Lower leg skin (tissue), 3 donors: ENCODE measurements around the gene SKIL.

ENCODE experiments used
- CTCF ChIP-seq, 3 donors: fragments of 450-650 bp; IDR thresholded peaks; one replicate each; pipeline ENCODE4 v1.5.1; 2016; ENCODE audit warnings: antibody characterized with exemption in 3 of 3, mild to moderate bottlenecking in 3 of 3, moderate library complexity in 2 of 3
- POLR2A ChIP-seq, 2 donors: fragments of 450-650 bp; IDR thresholded peaks; one replicate each; pipeline ENCODE4 v1.6.1; 2016 to 2017; ENCODE audit warnings: antibody characterized with exemption in 2 of 2, mild to moderate bottlenecking in 1 of 2, moderate library complexity in 1 of 2

GRCh38 chr3:170419557-170420087 is 62.1 kb downstream of the SKIL start:
- no peak for TF ChIP-seq CTCF (IDR thresholded peaks at IDR 0.05)
- TF ChIP-seq POLR2A (IDR thresholded peaks at IDR 0.05) = no peak
